WTC11 (cell line): ENCODE measurements around the gene GART.

Experiments
- ARID4B ChIP-seq: sonication (generic); formaldehyde crosslinking; IDR thresholded peaks from 2 replicates; pipeline ENCODE4 v1.8.0; 2023; ENCODE audit warnings: missing genetic modification reagents, mild to moderate bottlenecking, borderline replicate concordance
- ATF2 ChIP-seq: sonication (generic); formaldehyde crosslinking; IDR thresholded peaks from 2 replicates; pipeline ENCODE4 v1.8.1; 2022; ENCODE audit warnings: low read depth, missing genetic modification reagents, borderline replicate concordance
- ATF3 ChIP-seq: sonication (generic); formaldehyde crosslinking; conservative IDR thresholded peaks from 2 replicates; pipeline ENCODE4 v1.8.1; 2022; ENCODE audit warnings: mild to moderate bottlenecking, missing genetic modification reagents
- ATF6 ChIP-seq: sonication (generic); formaldehyde crosslinking; IDR thresholded peaks from 2 replicates; pipeline ENCODE4 v1.8.1; 2023; ENCODE audit warnings: mild to moderate bottlenecking, missing genetic modification reagents
- CREB1 ChIP-seq: sonication (generic); formaldehyde crosslinking; IDR thresholded peaks from 2 replicates; pipeline ENCODE4 v1.8.0; 2023; ENCODE audit warnings: mild to moderate bottlenecking, missing genetic modification reagents
- CTCF ChIP-seq: fragments of 200-600 bp; IDR thresholded peaks from 2 replicates; pipeline ENCODE4 v1.8.0; 2022; ENCODE audit warnings: antibody characterized with exemption
- GRHL2 ChIP-seq: fragments of 250-450 bp; sonication (Bioruptor Pico); IDR thresholded peaks from 2 replicates; pipeline ENCODE4 v1.8.0; 2022; ENCODE audit warnings: mild to moderate bottlenecking, moderate library complexity; ENCODE audit not compliant: insufficient replicate concordance, severe bottlenecking
- MAX ChIP-seq: sonication (generic); formaldehyde crosslinking; IDR thresholded peaks from 2 replicates; pipeline ENCODE4 v1.8.0; 2022; ENCODE audit warnings: mild to moderate bottlenecking, missing genetic modification reagents
- NR2C2 ChIP-seq: sonication (generic); formaldehyde crosslinking; IDR thresholded peaks from 2 replicates; pipeline ENCODE4 v1.8.0; 2022; ENCODE audit warnings: mild to moderate bottlenecking, missing genetic modification reagents
- RORB ChIP-seq: fragments of 250-450 bp; sonication (Bioruptor Pico); IDR thresholded peaks from 2 replicates; pipeline ENCODE4 v1.9.0; 2021; ENCODE audit warnings: mild to moderate bottlenecking
- USF2 ChIP-seq: sonication (generic); formaldehyde crosslinking; IDR thresholded peaks from 2 replicates; pipeline ENCODE4 v1.8.1; 2023; ENCODE audit warnings: mild to moderate bottlenecking, missing genetic modification reagents, moderate library complexity
- ZBTB21 ChIP-seq: sonication (generic); formaldehyde crosslinking; IDR thresholded peaks from 2 replicates; pipeline ENCODE4 v1.8.1; 2023; ENCODE audit warnings: mild to moderate bottlenecking, missing genetic modification reagents, borderline replicate concordance
- ZNF263 ChIP-seq: sonication (generic); formaldehyde crosslinking; IDR thresholded peaks from 2 replicates; pipeline ENCODE4 v1.8.1; 2022; ENCODE audit warnings: low read depth, mild to moderate bottlenecking, moderate library complexity, missing genetic modification reagents
- ZNF317 ChIP-seq: sonication (generic); formaldehyde crosslinking; IDR thresholded peaks from 2 replicates; pipeline ENCODE4 v1.8.1; 2023; ENCODE audit warnings: low read depth, mild to moderate bottlenecking, moderate library complexity, missing genetic modification reagents, borderline replicate concordance

- TF ChIP-seq ATF2 (no peak), CTCF (no peak), ZBTB21 (no peak), MAX (CRISPR knock-in tag) (no peak), ZNF263 (CRISPR knock-in tag) (no peak), GRHL2 (no peak), CREB1 (CRISPR knock-in tag) (no peak), ARID4B (no peak), NR2C2 (CRISPR knock-in tag) (no peak), ATF3 (CRISPR knock-in tag) (no peak), ZNF317 (no peak), RORB (CRISPR knock-in tag) (no peak), ATF6 (CRISPR knock-in tag) (no peak), USF2 (CRISPR knock-in tag) (no peak)
Measured at GRCh38 chr21:33572350-33572749, 30.4 kb upstream of the GART start.
